GM12864 (cell line): Measurements from ENCODE around the gene MYO7A.

Experiments
- DNase-seq: peaks from one replicate; pipeline ENCODE4 v3.0.0-alpha.2; 2011; ENCODE audit warnings: low read depth
- H3K4me3 ChIP-seq: 2 replicates; pipeline ENCODE4 v1.5.1; 2011; ENCODE audit warnings: mild to moderate bottlenecking, low read depth, low read length, control low read depth
- CTCF ChIP-seq: IDR thresholded peaks from 2 replicates; pipeline ENCODE4 v1.5.1; 2011; ENCODE audit warnings: low read depth, mild to moderate bottlenecking, moderate library complexity, low read length, control low read depth, inconsistent platforms; ENCODE audit errors: missing control alignments

Gene MYO7A

GRCh38 chr11:77259641-77260040 lies 131.6 kb downstream of the MYO7A start:
- H3K4me3 ChIP-seq: no peak overlapping the region
- no peak for DNase-seq
- TF ChIP-seq CTCF: no peak

- TF ChIP-seq CTCF: no peak
- H3K4me3 ChIP-seq: no peak overlapping the region
- DNase-seq: no peak
These were observed 134.8 kb downstream of the MYO7A start for GRCh38 chr11:77262803-77263202.
